ENCODE measurements around the gene FBL.

The FBL gene

GRCh38 chr19:39845584-39845932 is 621 bp downstream of the FBL start:
- TF ChIP-seq CTCF (IDR thresholded peaks at IDR 0.05; ENCODE audit: extremely low read depth, missing control alignments): no peak
- DNase-seq (ENCODE audit: low spot score): no peak

- no peak for DNase-seq (ENCODE audit: low spot score)
- no peak for TF ChIP-seq CTCF (IDR thresholded peaks at IDR 0.05; ENCODE audit: extremely low read depth, missing control alignments)
Observed at GRCh38 chr19:39845172-39845571, 1.0 kb downstream of the FBL start.

DNA sequence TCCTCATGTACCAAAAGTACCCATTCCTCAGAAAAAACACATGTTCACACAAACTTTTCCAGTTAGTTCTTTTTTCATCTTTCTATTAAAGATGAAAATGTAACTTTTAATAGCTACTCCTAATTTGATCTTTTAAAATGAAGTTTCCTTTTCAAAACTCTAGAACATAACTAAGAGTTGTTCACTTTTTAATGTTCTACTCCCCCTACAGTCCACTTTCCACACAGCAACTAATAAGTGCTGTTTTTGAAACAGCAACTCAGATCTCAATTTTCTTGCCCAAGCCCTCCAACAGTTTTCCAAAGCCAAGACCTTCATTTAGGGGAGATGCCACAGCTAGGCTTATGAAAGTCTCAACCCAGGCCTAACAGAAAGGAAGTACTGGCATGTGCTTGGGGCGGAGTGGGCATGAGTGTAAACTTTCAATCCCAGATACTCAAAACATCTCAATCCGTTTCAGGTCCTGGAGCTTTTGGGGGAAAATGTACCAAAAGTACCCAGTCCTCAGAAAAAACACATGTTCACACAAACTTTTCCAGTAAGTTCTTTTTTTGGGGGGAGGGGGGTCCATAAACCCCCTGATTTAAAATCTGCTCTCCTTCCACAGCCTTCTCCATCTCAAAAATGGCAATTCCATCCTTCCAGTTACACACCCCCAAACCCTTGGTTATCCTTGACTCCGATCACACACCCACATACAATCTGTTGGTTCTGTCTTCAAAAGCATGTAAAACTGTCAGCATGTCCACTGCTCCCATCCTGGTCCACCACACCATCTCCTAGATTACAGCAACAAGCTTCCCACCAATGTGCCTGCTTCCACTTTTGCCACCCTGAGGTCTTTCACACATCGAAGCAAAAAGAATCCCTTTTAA is 2.0 kb downstream of the FBL start:
- peak; percentile 68 for DNase-seq (ENCODE audit: low spot score)

GRCh38 chr19:39842693-39843435 is 3.3 kb downstream of the FBL start:
- no peak for TF ChIP-seq CTCF (IDR thresholded peaks at IDR 0.05; ENCODE audit: extremely low read depth, missing control alignments)
- DNase-seq (ENCODE audit: low spot score): no peak

More for the DNA sequence above, 2.0 kb downstream of the FBL start:
- peak; percentile 59 for TF ChIP-seq CTCF (IDR thresholded peaks at IDR 0.05; ENCODE audit: extremely low read depth, missing control alignments)

- DNase-seq (ENCODE audit: low spot score): no peak
- no peak for TF ChIP-seq CTCF (IDR thresholded peaks at IDR 0.05; ENCODE audit: extremely low read depth, missing control alignments)
Observed at GRCh38 chr19:39841041-39841440, 5.1 kb downstream of the FBL start.

- TF ChIP-seq CTCF (IDR thresholded peaks at IDR 0.05; ENCODE audit: extremely low read depth, missing control alignments): no peak
Observed at GRCh38 chr19:39840492-39840891, 5.7 kb downstream of the FBL start.

DNA sequence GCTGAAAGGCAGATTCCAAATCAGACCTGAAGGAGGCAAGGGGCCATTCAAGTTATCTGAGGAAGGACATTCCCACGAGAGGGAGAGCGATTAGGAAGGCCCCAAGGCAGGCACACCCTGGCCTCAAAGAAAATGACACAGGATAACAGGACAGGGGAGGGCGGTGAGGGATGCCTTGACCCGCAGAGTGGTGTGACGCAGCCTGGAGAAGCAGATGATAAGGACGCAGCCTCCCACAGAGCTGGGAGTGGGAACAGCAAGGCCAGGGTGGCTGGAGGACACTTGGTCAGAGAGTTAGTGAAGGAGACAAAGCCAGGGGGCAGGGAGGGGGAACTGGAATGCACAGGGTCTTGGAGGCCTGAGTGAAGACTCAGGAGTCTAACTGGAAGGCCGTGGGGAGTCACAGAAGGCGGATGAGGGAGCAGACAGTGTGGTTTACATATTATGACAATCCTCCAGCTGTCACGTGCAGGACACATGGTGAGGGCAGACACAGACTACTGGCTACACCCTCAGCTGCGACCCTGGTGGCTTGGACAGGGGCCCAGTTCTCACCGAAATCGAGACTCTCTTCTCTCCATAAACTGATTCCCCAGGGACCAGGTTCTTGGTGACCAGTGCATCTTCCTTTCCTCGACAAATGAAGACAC is 6.4 kb downstream of the FBL start:
- no peak for DNase-seq (ENCODE audit: low spot score)
- no peak for TF ChIP-seq CTCF (IDR thresholded peaks at IDR 0.05; ENCODE audit: extremely low read depth, missing control alignments)

More at GRCh38 chr19:39840492-39840891, 5.7 kb downstream of the FBL start:
- DNase-seq (ENCODE audit: low spot score): no peak
